Measurements from ENCODE around the gene RAP1GDS1. TPM values are rescaled to one million over a fixed set of nuclear protein-coding genes. Genes with fewer than 3 reads are reported as not detected.
"Not testable (repeated sequence)": the region's sequence is repeated elsewhere in the genome, so short reads cannot be mapped to it uniquely, and the experiment has no call there.

Gene RAP1GDS1
- polyA plus RNA-seq, 1 donor: 36.6 TPM

DNA sequence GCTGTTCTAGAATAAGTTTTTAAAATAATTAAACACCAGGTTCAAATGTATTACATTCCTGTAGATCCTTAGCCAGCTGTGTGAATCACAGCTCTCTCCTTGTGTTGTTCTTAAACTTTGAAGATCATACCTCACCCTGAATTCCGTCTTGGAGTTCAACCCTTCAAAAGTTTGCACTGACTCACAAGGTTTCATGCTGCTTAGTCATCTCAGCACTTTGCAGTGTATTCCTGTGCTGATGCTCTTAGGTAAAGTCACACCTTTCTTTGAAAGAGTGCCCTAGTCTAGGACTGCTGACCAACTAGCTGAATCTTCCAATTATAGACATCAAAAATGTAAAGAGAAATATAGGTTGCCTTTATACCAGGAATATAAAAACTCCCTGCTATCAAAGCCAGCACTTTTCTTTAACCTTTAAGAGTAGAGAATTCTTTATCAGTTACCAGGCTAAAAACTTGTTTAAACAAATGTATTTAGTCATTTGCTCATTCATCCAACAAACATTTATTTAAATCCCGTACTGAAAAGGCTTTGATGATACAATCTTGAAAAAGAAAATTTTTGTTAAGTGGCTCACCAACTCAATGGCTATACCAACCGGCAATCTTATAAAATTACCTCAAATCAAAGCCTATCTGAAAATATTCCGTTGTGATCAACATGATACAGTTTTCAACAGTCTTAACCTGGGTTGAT lies 169.7 kb downstream of the RAP1GDS1 start:
- DNase-seq: no peak

DNA sequence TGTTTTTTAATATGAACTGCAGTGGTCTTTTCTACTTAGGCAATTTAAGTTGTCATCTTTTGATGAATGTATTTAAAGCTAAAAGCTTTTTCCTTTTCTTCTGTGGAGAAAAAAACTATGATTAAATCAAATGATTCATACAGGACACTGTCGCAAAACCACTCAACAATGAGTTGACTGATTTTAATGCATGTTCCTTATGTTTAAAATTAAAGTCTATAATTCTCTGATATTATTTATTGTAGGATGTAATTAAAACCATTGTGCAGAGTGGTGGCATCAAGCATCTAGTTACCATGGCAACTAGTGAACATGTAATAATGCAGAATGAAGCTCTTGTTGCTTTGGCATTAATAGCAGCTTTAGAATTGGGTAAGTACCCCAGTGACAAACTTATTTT lies 172.5 kb downstream of the RAP1GDS1 start:
- no peak for DNase-seq

- no peak for DNase-seq
Measured at GRCh38 chr4:98434816-98435215, 173.6 kb downstream of the RAP1GDS1 start.

DNA sequence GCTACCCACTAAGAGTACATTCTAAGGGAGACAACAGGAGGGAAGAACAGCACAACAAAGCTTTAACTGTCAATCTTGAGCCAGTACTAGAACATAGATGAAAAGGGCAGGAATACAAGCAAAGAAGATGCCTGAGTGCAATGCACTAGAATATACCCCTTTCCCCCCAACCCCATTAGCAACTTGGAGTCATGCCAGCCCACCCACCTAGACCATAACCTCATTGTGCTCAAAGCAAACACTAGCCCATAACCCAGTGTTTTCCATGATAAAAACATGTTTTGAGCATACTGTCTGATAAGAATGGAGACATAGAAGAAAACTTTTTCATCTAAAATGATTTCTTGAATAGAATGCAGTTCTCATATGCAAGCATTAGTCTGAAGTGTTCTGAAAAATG lies 183.2 kb downstream of the RAP1GDS1 start:
- no peak for DNase-seq

- DNase-seq: no peak
Measured at GRCh38 chr4:98446499-98447375, 185.6 kb downstream of the RAP1GDS1 start.

DNA sequence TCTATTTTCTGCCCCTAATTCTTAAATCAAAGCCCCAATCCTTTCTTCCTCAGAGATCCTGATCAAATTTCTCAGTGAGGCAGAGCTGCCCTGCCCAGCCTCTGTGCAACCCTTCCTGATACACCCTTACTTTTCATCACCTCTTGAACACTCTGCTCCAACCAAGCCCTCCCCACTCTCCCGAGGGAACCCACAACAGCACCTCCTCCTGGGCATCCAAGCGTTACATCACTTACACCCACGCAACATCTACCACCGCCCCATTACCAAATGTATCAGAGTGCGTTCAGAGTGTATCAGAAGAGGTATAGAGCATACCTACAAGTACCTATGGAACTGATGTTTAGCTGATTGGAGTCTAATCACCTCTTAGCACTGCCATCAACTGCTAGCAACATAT lies 186.5 kb downstream of the RAP1GDS1 start:
- no peak for DNase-seq

DNA sequence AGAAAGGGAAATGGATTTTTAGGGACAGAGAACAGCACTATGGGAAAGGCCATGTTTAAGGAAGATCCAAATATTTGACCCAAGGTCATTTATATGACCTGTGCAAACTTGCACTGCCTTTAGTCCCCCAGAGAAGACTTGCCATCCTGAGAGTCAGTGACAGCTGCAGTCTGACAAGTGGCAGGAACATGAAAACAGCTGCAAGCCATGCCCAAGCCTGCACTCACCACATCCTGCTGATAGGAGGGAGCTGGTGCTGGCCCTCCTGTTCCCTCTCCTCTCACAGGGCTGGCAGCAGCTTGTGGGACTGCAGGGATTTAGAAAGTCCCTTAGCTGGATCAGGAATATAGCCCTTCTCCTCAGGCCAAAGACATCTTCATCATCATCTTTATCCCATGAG lies 187.7 kb downstream of the RAP1GDS1 start:
- no peak for DNase-seq

- no peak for DNase-seq
Measured at GRCh38 chr4:98452091-98452490, 190.9 kb downstream of the RAP1GDS1 start.

GRCh38 chr4:98457422-98457821 lies 196.2 kb downstream of the RAP1GDS1 start:
- not testable (repeated sequence) for DNase-seq

- not testable (repeated sequence) for DNase-seq
Measured at GRCh38 chr4:98461121-98461865, 200.1 kb downstream of the RAP1GDS1 start.

DNA sequence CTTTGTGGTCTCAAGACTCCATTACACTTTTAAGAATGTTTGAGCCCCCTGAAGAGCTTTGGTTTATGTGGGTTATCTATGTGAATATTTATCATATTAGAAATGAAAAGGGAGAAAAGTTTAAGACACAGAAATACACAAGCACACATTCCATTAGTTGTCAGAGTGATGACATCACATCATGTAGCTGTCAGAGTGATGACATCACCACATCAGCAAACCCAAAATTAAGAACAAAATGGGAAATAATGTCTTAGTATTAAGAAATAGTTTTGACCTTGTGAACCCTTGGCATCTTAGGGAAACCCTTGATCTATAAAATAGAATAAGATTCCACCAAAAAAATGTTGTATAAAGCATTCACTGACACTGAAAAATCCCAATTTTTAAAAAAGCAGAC lies 201.3 kb downstream of the RAP1GDS1 start:
- no peak for DNase-seq

GRCh38 chr4:98466868-98467599 lies 205.8 kb downstream of the RAP1GDS1 start:
- no peak for DNase-seq

- DNase-seq: peak; percentile 87
Measured at GRCh38 chr4:98467627-98468072, 206.5 kb downstream of the RAP1GDS1 start.

DNA sequence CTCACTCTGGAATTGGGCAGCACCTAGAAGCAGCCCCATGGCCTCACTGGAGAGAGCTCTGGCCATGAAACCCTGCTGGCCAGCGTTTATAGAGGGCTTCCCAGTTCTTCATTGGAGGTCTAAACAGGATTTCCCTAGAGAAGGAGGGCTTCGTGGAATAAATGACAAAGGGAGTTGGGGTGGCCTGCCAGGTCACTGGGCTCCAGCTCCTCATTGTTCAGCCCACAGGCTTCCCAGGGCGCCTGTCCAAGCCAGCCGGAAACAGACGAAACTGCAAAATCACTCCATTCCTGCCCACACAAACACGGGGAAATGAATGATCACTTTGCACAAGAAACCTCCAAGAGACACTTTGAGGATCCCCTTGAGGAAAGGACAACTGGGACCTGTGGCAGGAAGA lies 207.5 kb downstream of the RAP1GDS1 start:
- no peak for DNase-seq

DNA sequence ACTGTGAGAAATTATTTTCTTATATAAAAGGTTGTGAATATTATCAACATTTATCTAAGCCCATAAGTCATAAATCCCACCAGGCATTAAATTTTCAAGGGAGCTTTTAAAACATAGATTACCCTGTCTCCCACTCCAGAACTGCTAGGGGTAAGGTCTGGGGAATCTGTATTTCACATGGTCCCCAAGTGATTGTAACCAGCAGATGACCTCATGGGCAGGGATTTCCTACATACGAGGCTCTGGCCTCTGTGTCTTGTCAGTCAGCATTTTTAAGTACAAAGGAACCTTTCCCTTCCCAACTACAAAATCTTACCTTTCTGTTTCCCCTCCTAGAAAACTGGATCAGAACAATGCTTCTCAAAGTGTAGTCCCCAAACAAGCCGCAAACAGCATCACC lies 208.6 kb downstream of the RAP1GDS1 start:
- no peak for DNase-seq

DNA sequence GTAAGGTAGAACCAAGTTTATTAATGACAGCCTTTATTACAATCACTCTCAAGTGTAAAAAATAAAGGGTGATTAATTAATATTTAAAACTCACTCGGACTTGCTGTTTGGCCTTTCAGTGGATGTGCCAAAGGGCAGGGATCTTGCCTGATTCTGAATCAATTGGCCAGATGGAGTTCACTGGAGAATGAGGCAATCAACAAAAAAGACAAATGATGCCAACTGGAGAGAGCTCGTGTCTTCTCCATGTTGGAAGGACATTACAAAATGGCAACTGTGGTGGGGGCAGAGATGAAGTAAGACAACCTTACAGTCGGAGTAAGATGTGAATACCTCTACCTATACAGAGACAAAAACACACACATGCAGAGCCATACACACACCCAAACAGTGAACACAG lies 209.2 kb downstream of the RAP1GDS1 start:
- DNase-seq: no peak

- no peak for DNase-seq
Measured at GRCh38 chr4:98470831-98471230, 209.6 kb downstream of the RAP1GDS1 start.

- DNase-seq: no peak
Measured at GRCh38 chr4:98473046-98473445, 211.9 kb downstream of the RAP1GDS1 start.

DNA sequence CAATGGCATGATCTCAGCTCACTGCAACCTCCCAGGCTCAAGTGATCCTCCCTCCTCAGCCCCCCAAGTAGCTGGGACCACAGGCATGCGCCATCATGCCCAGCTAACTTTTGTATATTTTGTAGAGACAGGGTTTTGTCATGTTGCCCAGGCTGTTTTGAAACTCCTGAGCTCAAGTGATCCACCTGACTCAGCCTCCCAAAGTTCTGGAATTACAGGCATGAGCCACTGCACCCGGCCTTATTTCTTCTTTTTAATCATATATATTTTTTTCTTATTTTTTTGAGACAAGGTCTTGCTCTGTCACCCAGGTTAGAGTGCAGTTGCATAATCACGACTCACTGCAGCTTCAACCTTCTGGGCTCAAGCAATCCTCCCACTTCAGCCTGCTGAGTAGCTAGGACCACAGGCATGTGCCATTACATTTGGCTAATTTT lies 213.2 kb downstream of the RAP1GDS1 start:
- no peak for DNase-seq

DNA sequence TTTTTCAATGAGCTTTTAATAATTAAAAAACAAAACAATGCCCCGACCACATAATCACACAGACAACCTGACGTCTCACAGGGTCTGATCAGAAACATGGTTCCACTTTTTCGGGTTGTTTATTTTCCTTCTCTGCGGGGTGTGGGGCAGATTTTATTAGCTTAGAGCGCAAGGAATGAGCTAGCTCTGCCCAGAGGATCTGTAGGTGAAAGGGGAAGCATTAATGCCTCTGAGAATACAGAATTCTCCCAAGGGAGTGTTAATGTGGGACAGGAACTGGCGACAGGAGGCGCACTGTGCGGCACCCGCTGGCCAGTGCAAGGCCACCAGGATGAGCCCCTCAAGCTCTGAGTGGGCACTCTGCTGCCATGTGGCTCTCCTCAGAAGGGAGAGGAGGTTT lies 215.7 kb downstream of the RAP1GDS1 start:
- no peak for DNase-seq

DNA sequence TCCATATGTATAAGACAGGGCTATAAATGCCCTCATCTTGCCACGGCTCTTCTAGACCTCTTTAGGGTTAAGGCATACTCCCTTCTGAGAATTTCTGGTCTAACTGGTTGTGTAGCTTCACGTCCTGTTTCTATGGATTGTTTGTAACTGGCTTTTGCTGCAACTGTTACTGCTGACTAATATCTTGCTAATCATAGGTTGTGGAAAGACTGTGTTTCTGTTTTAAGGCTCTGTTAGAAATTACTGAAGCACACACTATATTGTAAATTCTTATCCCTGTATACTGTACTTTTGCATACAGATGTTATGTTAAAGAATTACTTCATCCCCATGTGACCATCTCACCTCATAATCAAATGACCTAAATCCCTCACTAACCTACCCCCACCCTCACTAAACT lies 218.4 kb downstream of the RAP1GDS1 start:
- not testable (repeated sequence) for DNase-seq

GRCh38 chr4:98480535-98480934 lies 219.4 kb downstream of the RAP1GDS1 start:
- no peak for DNase-seq
